CD4-positive, alpha-beta T cell treated with Interleukin-6 at 100 ng/mL for 8 hours (primary cell): ENCODE data around the gene SSTR5.
"Not testable (repeated sequence)": the region's sequence is repeated elsewhere in the genome, so short reads cannot be mapped to it uniquely, and the experiment has no call there.

Experiments used
- DNase-seq: peaks from one replicate; pipeline ENCODE4 v3.0.0-alpha.2; 2020; ENCODE audit warnings: mixed read lengths, low spot score

The SSTR5 gene

GRCh38 chr16:1073566-1074378 is 1.2 kb downstream of the SSTR5 start:
- no peak for DNase-seq

GRCh38 chr16:1074379-1074649 is 1.8 kb downstream of the SSTR5 start:
- DNase-seq = no peak

- no peak for DNase-seq
Measured at GRCh38 chr16:1075546-1075945, 3.0 kb downstream of the SSTR5 start.

GRCh38 chr16:1076801-1077576 is 4.4 kb downstream of the SSTR5 start:
- no peak for DNase-seq

GRCh38 chr16:1077877-1078578 is 5.5 kb downstream of the SSTR5 start:
- no peak for DNase-seq

- no peak for DNase-seq
Measured at GRCh38 chr16:1078579-1079021, 6.1 kb downstream of the SSTR5 start.

GRCh38 chr16:1079341-1079740 is 6.8 kb downstream of the SSTR5 start:
- no peak for DNase-seq

- DNase-seq = no peak
Measured at GRCh38 chr16:1079786-1080525, 7.4 kb downstream of the SSTR5 start.

GRCh38 chr16:1080801-1081733 is 8.5 kb downstream of the SSTR5 start:
- no peak for DNase-seq

GRCh38 chr16:1081734-1082265 is 9.3 kb downstream of the SSTR5 start:
- DNase-seq = no peak

- DNase-seq = no peak
Measured at GRCh38 chr16:1082266-1082951, 9.9 kb downstream of the SSTR5 start.

GRCh38 chr16:1082952-1083675 is 10.6 kb downstream of the SSTR5 start:
- DNase-seq = no peak

- DNase-seq = no peak
Measured at GRCh38 chr16:1084971-1085370, 12.4 kb downstream of the SSTR5 start.

GRCh38 chr16:1086443-1086842 is 13.9 kb downstream of the SSTR5 start:
- DNase-seq = not testable (repeated sequence)

- no peak for DNase-seq
Measured at GRCh38 chr16:1088295-1089170, 16.0 kb downstream of the SSTR5 start.

- no peak for DNase-seq
Measured at GRCh38 chr16:1089439-1089821, 16.9 kb downstream of the SSTR5 start.

- DNase-seq = no peak
Measured at GRCh38 chr16:1089822-1090619, 17.5 kb downstream of the SSTR5 start.
